Ovary (tissue), 9 donors: ENCODE measurements around the gene DLG1. TPM values are rescaled to one million over a fixed set of nuclear protein-coding genes. Genes with fewer than 3 reads are reported as not detected.

ENCODE experiments used
- DNase-seq, 5 donors: peaks; one replicate each; pipeline ENCODE4 v3.0.0-alpha.2; 2019 to 2020
- H3K27ac ChIP-seq, 2 donors: fragments of 200-600 bp; one replicate each; pipeline versions ENCODE4 v1.5.1 to v1.8.0; 2019 to 2022
- H3K27me3 ChIP-seq: fragments of 200-600 bp; one replicate; pipeline ENCODE4 v1.8.0; 2022
- H3K36me3 ChIP-seq: fragments of 200-600 bp; sonication (generic); one replicate; pipeline ENCODE4 v1.5.1; 2019
- H3K4me1 ChIP-seq: one replicate; pipeline ENCODE4 v1.8.1; 2013; ENCODE audit warnings: mild to moderate bottlenecking, moderate library complexity; ENCODE audit not compliant: insufficient read depth
- H3K4me3 ChIP-seq: fragments of 200-600 bp; sonication (generic); one replicate; pipeline ENCODE4 v1.5.1; 2017
- H3K9me3 ChIP-seq, 2 donors: fragments of 200-600 bp in 1 of 2; sonication (generic) in 1 of 2; one replicate each; pipeline versions ENCODE4 v1.5.1 to v1.8.1; 2013 to 2019; ENCODE audit warnings: mild to moderate bottlenecking in 1 of 2, moderate library complexity in 1 of 2
- CTCF ChIP-seq, 3 donors: fragments of 450-650 bp in 2 of 3; fragments of 200-600 bp in 1 of 3; IDR thresholded peaks; one replicate each; pipeline versions ENCODE4 v1.5.1 to v1.8.0; 2016 to 2022; ENCODE audit warnings: antibody characterized with exemption in 3 of 3, mild to moderate bottlenecking in 1 of 3
- EP300 ChIP-seq: sonication (generic); formaldehyde crosslinking; IDR thresholded peaks from one replicate; pipeline ENCODE4 v1.6.1; 2017; ENCODE audit warnings: antibody characterized with exemption
- POLR2A ChIP-seq: fragments of 450-650 bp; IDR thresholded peaks from one replicate; pipeline ENCODE4 v1.6.1; 2017; ENCODE audit warnings: antibody characterized with exemption, mild to moderate bottlenecking, moderate library complexity
- WGBS, 3 donors: extraction: QIAGEN DNeasy Blood & Tissue Kit in 1 of 3; methylation state at CpG; one replicate each; pipeline versions ENCODE4 v1.1.5 to v1.1.7; 2013 to 2017; 5-methylcytosine and 5-hydroxymethylcytosine counted together
- intact Hi-C, 4 donors: fragments of 100-400 bp; cut with DNase I; formaldehyde crosslinking; loops; one replicate each; pipeline versions ENCODE4 v1.11.0 to v1.15.1; 2022 to 2023
- polyA plus RNA-seq, 2 donors: library from polyadenylated mRNA; stranded (reverse); fragments of 200-250 nt in 1 of 2; fragments of 350-450 nt in 1 of 2; fragmentation: Illumina TruSeq in 1 of 2; extraction: RNeasy Lipid Tissue Mini Kit (QIAGEN cat#74804) in 1 of 2; gene quantifications; one replicate each; pipeline ENCODE4 v1.2.3, GENCODE V29; 2013 to 2014
- total RNA-seq, 7 donors: library from RNA; depleted of rRNA in 2 of 7; stranded (reverse); fragments of >200 nt in 2 of 7; fragmentation: NEBNext Ultra II Directional in 3 of 7; extraction: Animal tissue kit (Norgen Biotek cat#: 25700) in 3 of 7; gene quantifications; one replicate each; pipeline versions ENCODE4 v1.1.0 to v1.2.4, GENCODE V29; 2016 to 2023
- donor health status: DM: no; HTN: no; CAD: no; lungs with moderate emphysema.
- donor health status: DM: no; HTN: no; CAD: no.
- donor health status: Bipolar disorder and iron deficiency.
- donor health status: DM: yes; HTN: yes; CAD: no.
- donor health status: DM: no; HTN: no; CAD: no.
- donor health status: DM: yes; HTN: yes; CAD: no.

DLG1 gene
- total and polyA plus RNA-seq, 9 donors, result 20.5 to 99.1 (median 62.5) TPM

DNA sequence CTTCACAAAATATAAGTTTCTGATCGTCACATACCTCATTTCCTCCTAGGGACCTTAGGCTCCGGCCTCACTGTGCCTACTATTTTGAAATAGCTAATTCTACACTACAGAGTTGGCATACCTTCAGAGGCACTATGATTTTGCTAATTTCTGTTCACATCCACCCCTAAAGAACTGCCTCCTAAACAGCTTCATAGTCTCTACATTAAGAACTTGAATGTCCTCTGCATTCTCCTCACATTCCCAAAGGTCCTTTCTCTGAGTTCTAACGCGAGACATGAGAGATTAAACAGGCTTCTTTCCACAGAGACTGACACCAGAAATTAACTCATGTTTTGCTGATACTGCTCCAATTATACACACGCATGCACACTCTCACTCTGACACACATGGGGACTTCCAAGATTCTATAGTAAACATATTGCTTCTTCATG is 75.5 kb downstream of the DLG1 start:
- H3K27ac ChIP-seq, result no peak overlapping the region
- WGBS, 3 donors, result 53 to 71% (median 60%) methylated on average over 5 of the region's 5 CpGs
- intact Hi-C loops, result no loop called here

GRCh38 chr3:197219619-197220018 is 78.8 kb downstream of the DLG1 start:
- intact Hi-C loops, result no loop called here
- H3K27ac ChIP-seq, result no peak overlapping the region
- H3K9me3 ChIP-seq, result no peaks in the 10 kb centered on the region
- H3K4me1 ChIP-seq, result peaks cover 1% of the 10 kb centered on the region
- DNase-seq, result no peak
- H3K4me3 ChIP-seq, result no peak overlapping the region
- WGBS, 3 donors, result 95 to 97% (median 96%) methylated on average over 6 of the region's 6 CpGs
- no peak for TF ChIP-seq CTCF (IDR thresholded peaks at IDR 0.05)
- TF ChIP-seq EP300, result no peak
- no peak for TF ChIP-seq POLR2A
- no peaks in the 10 kb centered on the region for H3K36me3 ChIP-seq
- no peaks in the 10 kb centered on the region for H3K27me3 ChIP-seq

More for the DNA sequence above, 75.5 kb downstream of the DLG1 start:
- Histone ChIP-seq H3K4me3 (no peak overlapping the region), H3K4me1 (peaks cover 1% of the 10 kb centered on the region), H3K9me3 (no peaks in the 10 kb centered on the region), H3K27me3 (no peaks in the 10 kb centered on the region), H3K36me3 (no peaks in the 10 kb centered on the region)
- TF ChIP-seq POLR2A, result no peak
- DNase-seq, result no peak

DNA sequence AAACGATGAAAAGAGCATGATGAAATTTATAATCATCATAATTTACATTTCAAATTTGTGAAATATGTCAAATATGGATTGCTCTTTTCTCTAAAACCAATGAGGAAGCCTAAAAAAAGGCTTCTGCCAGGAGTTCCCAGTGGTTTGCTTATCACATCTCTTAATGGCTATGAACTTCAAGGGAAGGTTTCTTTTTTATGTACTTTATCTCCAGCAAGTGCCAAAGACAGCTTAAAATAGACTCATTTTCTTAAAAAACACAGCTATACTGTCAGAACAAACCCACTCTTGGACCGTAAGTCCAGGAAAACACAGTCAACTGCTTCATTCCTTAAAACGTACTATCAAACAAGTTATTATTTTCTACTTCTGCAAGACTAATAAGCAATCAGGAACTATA is 80.2 kb downstream of the DLG1 start:
- DNase-seq, result no peak
- Histone ChIP-seq H3K4me1 (peaks cover 1% of the 10 kb centered on the region), H3K36me3 (no peaks in the 10 kb centered on the region), H3K27me3 (no peaks in the 10 kb centered on the region), H3K9me3 (no peaks in the 10 kb centered on the region), H3K27ac (no peak overlapping the region), H3K4me3 (no peak overlapping the region)
- intact Hi-C loops, result no loop called here
- WGBS, 3 donors, result 16 to 37% (median 18%) methylated on average over 3 of the region's 3 CpGs
- TF ChIP-seq CTCF (IDR thresholded peaks at IDR 0.05) (no peak), EP300 (no peak), POLR2A (no peak)

- TF ChIP-seq EP300 (no peak), POLR2A (no peak), CTCF (IDR thresholded peaks at IDR 0.05) (no peak)
- 87 to 95% (median 93%) methylated on average over 4 of the region's 4 CpGs for WGBS, 3 donors
- Histone ChIP-seq H3K4me1 (peaks cover 1% of the 10 kb centered on the region), H3K27ac (no peak overlapping the region), H3K36me3 (no peaks in the 10 kb centered on the region), H3K27me3 (no peaks in the 10 kb centered on the region), H3K4me3 (no peak overlapping the region), H3K9me3 (no peaks in the 10 kb centered on the region)
- DNase-seq, result no peak
- intact Hi-C loops, result no loop called here
Measured at GRCh38 chr3:197216914-197217313, 81.5 kb downstream of the DLG1 start.

- Histone ChIP-seq H3K4me3 (no peak overlapping the region), H3K9me3 (no peaks in the 10 kb centered on the region), H3K36me3 (no peaks in the 10 kb centered on the region), H3K27me3 (no peaks in the 10 kb centered on the region), H3K4me1 (peaks cover 1% of the 10 kb centered on the region), H3K27ac (no peak overlapping the region)
- DNase-seq, result no peak
- 55 to 65% (median 64%) methylated on average over 5 of the region's 5 CpGs for WGBS, 3 donors
- TF ChIP-seq CTCF (IDR thresholded peaks at IDR 0.05), result no peak
- no peak for TF ChIP-seq POLR2A
- TF ChIP-seq EP300, result no peak
- intact Hi-C loops, result no loop called here
Measured at GRCh38 chr3:197216169-197216860, 82.1 kb downstream of the DLG1 start.
